CD4-positive, alpha-beta memory T cell (primary cell): Measurements from ENCODE around the gene PDE8A. TPM values are rescaled to one million over a fixed set of nuclear protein-coding genes. Genes with fewer than 3 reads are reported as not detected.

Source experiments
- CTCF ChIA-PET: fragments of 350-600 bp; sonication (Branson Sonifier 250); formaldehyde crosslinking; loops from one replicate; lab custom pipeline; 2021; ENCODE audit warnings: inconsistent platforms; ENCODE audit not compliant: partially characterized antibody; lab: Charles Lee
- POLR2A ChIA-PET: fragments of 350-600 bp; sonication (Branson Sonifier 250); formaldehyde crosslinking; loops from one replicate; lab custom pipeline; 2021; ENCODE audit not compliant: partially characterized antibody; lab: Charles Lee
- DNase-seq, 5 donors: peaks; one replicate each; pipeline versions ENCODE4 v3.0.0 to v3.0.0-alpha.2; 2020 to 2022; ENCODE audit warnings: mixed read lengths in 1 of 5
- H3K27ac ChIP-seq: one replicate; pipeline ENCODE4 v1.7.0; 2013; ENCODE audit warnings: low read depth, low read length
- H3K27me3 ChIP-seq: 2 replicates; pipeline ENCODE4 v1.7.0; 2013; ENCODE audit warnings: mild to moderate bottlenecking, low read length, moderate library complexity; ENCODE audit not compliant: insufficient read depth
- H3K36me3 ChIP-seq: 2 replicates; pipeline ENCODE4 v1.7.0; 2013; ENCODE audit warnings: mild to moderate bottlenecking, low read length, moderate library complexity; ENCODE audit not compliant: insufficient read depth
- H3K4me1 ChIP-seq: 2 replicates; pipeline ENCODE4 v1.7.0; 2013; ENCODE audit warnings: mild to moderate bottlenecking, low read length, moderate library complexity; ENCODE audit not compliant: insufficient read depth
- H3K4me3 ChIP-seq, 2 donors: one replicate each; pipeline ENCODE4 v1.7.0; 2013; ENCODE audit warnings: low read length in 2 of 2, mild to moderate bottlenecking in 1 of 2
- H3K9me3 ChIP-seq, 2 donors: one replicate each; pipeline ENCODE4 v1.7.0; 2013; ENCODE audit warnings: low read length in 2 of 2, control low read depth in 1 of 2; ENCODE audit not compliant: control insufficient read depth in 1 of 2
- H3K27ac Mint-ChIP-seq, 7 donors: one replicate each; pipeline ENCODE4 v1.8.0; 2020 to 2021; ENCODE audit warnings: mixed read lengths in 7 of 7, mild to moderate bottlenecking in 6 of 7, inconsistent platforms in 3 of 7, moderate library complexity in 3 of 7
- H3K27me3 Mint-ChIP-seq, 2 donors: one replicate each; pipeline ENCODE4 v1.8.0; 2020 to 2021; ENCODE audit warnings: mixed read lengths in 2 of 2
- H3K36me3 Mint-ChIP-seq, 2 donors: one replicate each; pipeline ENCODE4 v1.8.0; 2020 to 2021; ENCODE audit warnings: mixed read lengths in 2 of 2, inconsistent platforms in 1 of 2, mild to moderate bottlenecking in 1 of 2
- H3K4me1 Mint-ChIP-seq, 4 donors: one replicate each; pipeline ENCODE4 v1.8.0; 2020 to 2021; ENCODE audit warnings: mixed read lengths in 4 of 4, mild to moderate bottlenecking in 1 of 4
- H3K4me3 Mint-ChIP-seq, 8 donors: one replicate each; pipeline ENCODE4 v1.8.0; 2020 to 2021; ENCODE audit warnings: mixed read lengths in 8 of 8, mild to moderate bottlenecking in 7 of 8, moderate library complexity in 6 of 8, inconsistent platforms in 3 of 8
- H3K9me3 Mint-ChIP-seq, 8 donors: one replicate each; pipeline ENCODE4 v1.8.0; 2020 to 2021; ENCODE audit warnings: mixed read lengths in 8 of 8, mild to moderate bottlenecking in 5 of 8, inconsistent platforms in 3 of 8, moderate library complexity in 1 of 8
- intact Hi-C: fragments of 100-400 bp; cut with micrococcal nuclease; formaldehyde crosslinking; loops from one replicate; pipeline ENCODE4 v1.15.1; 2023
- polyA plus RNA-seq, 2 donors: library from polyadenylated mRNA; unstranded; fragments of 300-500 nt; fragmentation: Illumina TruSeq; gene quantifications; one replicate each; pipeline ENCODE4 v1.2.3, GENCODE V29; 2021
- total RNA-seq, 2 experiments: library from RNA; stranded (reverse); gene quantifications; one replicate each; pipeline ENCODE4 v1.2.3, GENCODE V29; 2021

PDE8A gene
- total and polyA plus RNA-seq, 4 experiments from 2014 or later: 1.9 to 41.3 (median 22.4) TPM

DNA sequence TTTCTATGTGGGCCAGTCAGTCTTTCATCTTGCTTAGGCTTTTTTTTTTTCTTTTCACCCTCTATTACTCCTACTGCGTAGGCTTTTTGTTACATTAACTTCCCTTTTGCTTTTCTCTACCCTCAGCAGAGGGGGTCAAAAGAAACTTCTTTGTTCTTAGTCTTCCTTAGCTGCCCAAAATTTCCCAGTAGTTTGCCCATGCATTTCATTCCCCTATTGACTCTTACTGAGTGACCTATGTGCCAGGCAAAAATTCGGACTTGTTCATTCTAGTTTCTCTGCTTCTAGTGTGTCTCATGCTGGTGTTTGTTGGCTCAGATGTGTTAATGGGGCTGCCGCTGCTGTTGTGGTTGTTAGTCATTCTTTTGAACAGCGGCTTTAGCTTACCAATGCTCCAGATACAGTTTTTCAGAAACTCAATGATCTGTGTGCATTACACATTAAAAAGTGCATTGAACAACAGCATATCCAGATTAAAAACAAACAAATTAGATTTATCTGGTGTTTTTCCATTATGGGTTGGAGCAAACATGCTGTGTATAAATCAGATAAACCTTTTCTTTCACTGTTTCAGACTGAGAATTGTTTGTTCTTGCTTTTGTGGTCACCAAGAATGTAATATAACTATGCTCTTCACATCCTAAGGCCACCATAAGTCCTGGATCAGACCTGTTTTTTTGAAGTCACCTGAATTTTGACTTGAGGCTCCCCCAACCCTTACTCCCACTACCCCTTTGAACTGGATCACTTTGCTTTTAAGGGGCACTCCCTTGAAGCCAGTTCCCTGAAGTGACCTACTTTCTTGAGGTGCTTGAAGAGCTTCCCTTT lies 43.1 kb downstream of the PDE8A start:
- peaks cover 45% of the 10 kb centered on the region for H3K4me1 ChIP-seq
- no peak overlapping the region for H3K27ac ChIP-seq
- Mint-ChIP-seq H3K36me3 (peaks cover 0 to 1% of the 10 kb centered on the region in 2 donors), H3K27ac (peak overlapping the region in 4 of 7 donors; percentile 5 to 83 (median 54)), H3K4me3 (peak overlapping the region in 5 of 8 donors; percentile 4 to 57 (median 37)), H3K27me3 (no peaks in the 10 kb centered on the region), H3K4me1 (peaks cover 46 to 80% (median 56%) of the 10 kb centered on the region in 4 donors), H3K9me3 (no peaks in the 10 kb centered on the region)
- CTCF ChIA-PET: interaction anchor here (1.1 kb wide), 1 partner anchor 22 kb away, joined by 3 read pairs; no protein-coding TSS in a partner anchor
- H3K9me3 ChIP-seq: no peaks in the 10 kb centered on the region
- POLR2A ChIA-PET: no interaction called here
- no peaks in the 10 kb centered on the region for H3K27me3 ChIP-seq
- no peaks in the 10 kb centered on the region for H3K36me3 ChIP-seq
- H3K4me3 ChIP-seq: no peak overlapping the region
- intact Hi-C loops: no loop called here
- no peak for DNase-seq

DNA sequence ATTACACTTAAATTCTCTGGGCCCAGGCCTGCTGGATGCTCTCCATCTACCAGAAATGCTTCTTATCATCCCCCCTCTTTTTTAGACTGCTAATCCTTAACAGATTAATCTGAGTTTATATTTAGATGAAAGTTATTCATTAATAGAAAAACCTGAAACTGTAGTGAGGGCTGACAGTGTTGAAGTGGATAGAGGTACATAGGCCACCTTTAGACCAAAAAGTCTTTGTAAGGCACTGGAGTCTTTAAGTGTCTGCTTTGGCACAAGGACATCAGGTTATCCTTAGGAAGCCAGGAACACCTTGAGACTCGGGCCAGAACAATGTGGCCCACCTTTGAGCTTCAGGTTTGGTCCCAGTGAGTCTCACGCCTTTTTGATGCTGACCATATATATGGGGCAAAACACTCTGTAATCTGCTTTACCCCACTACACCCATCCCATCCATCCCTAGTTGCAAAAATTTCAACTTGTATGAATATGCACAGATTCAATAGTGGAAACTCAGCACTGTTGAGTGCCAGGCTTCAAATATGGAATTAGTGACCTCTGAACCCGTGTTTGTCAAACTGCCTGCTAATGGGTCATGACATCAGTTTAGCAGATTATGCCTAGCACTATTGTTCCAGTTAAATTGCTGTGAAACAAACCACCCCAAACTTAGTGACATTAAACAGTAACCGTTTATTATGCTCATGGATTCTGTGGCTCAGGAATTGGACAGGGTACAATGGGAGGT lies 44.0 kb downstream of the PDE8A start:
- H3K36me3 Mint-ChIP-seq: peaks cover 0 to 1% of the 10 kb centered on the region in 2 donors
- DNase-seq: no peak
- H3K4me1 ChIP-seq: peaks cover 54% of the 10 kb centered on the region
- H3K4me1 Mint-ChIP-seq: peaks cover 55 to 84% (median 62%) of the 10 kb centered on the region in 4 donors
- POLR2A ChIA-PET: no interaction called here
- H3K27me3 Mint-ChIP-seq: no peaks in the 10 kb centered on the region
- H3K9me3 ChIP-seq: no peaks in the 10 kb centered on the region
- H3K27ac Mint-ChIP-seq: peak overlapping the region in 1 of 7 donors; percentile 50
- intact Hi-C loops: no loop called here
- CTCF ChIA-PET: no interaction called here
- no peak overlapping the region for H3K4me3 ChIP-seq
- H3K9me3 Mint-ChIP-seq: no peaks in the 10 kb centered on the region
- no peak overlapping the region for H3K27ac ChIP-seq
- H3K4me3 Mint-ChIP-seq: peak overlapping the region in 1 of 8 donors; percentile 55
- H3K36me3 ChIP-seq: no peaks in the 10 kb centered on the region
- H3K27me3 ChIP-seq: no peaks in the 10 kb centered on the region

DNA sequence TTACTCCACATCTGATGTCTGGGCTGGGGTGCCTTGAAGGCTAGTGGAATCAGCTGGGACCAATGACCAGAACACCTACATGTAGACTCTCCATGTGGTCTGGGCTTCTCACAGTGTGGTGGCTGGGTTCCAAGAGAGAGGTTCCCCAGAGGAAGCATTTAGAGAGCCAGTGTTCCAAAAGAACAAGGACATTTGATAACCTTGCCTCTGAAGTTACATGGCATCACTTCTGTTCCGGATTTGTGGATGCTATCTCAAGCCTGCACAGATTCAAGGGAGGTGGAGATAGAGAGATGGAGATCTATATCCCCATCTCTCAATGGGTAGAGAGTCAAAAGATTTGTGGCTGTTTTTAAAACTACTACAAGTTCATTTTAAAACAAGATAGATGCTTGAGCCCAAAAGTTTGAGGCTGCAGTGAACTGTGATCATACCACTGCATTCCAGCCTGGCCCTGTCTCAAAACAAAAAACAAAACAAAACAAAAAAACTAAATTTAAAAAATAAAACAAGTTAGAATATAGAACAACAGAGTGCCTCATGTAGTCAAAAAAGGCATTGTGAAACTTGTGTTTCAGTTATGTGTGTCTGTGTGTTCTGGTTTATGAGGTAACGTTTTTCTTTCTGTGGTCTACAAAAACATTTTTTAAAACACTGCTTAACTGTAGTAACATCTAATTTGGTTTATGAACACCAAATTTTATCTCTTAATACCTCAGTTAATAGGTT lies 44.8 kb downstream of the PDE8A start:
- intact Hi-C loops: no loop called here

GRCh38 chr15:85027033-85027380 lies 45.4 kb downstream of the PDE8A start:
- H3K27me3 ChIP-seq: no peaks in the 10 kb centered on the region
- no peaks in the 10 kb centered on the region for H3K9me3 Mint-ChIP-seq
- intact Hi-C loops: no loop called here
- no peak overlapping the region for H3K4me3 ChIP-seq
- H3K4me1 ChIP-seq: peaks cover 65% of the 10 kb centered on the region
- no peaks in the 10 kb centered on the region for H3K27me3 Mint-ChIP-seq
- no peak for DNase-seq
- peak overlapping the region in 5 of 7 donors; percentile 21 to 63 (median 40) for H3K27ac Mint-ChIP-seq
- H3K36me3 Mint-ChIP-seq: peaks cover 0 to 1% of the 10 kb centered on the region in 2 donors
- no peaks in the 10 kb centered on the region for H3K9me3 ChIP-seq
- no peak overlapping the region for H3K27ac ChIP-seq
- ChIA-PET POLR2A (no interaction called here), CTCF (no interaction called here)
- H3K4me3 Mint-ChIP-seq: peak overlapping the region in 3 of 8 donors; percentile 21 to 45 (median 38)
- H3K4me1 Mint-ChIP-seq: peaks cover 63 to 91% (median 69%) of the 10 kb centered on the region in 4 donors
- H3K36me3 ChIP-seq: no peaks in the 10 kb centered on the region

More for the DNA sequence above, 44.8 kb downstream of the PDE8A start:
- ChIA-PET POLR2A (no interaction called here), CTCF (no interaction called here)
- Histone ChIP-seq H3K9me3 (no peaks in the 10 kb centered on the region), H3K4me1 (peaks cover 60% of the 10 kb centered on the region), H3K4me3 (no peak overlapping the region), H3K36me3 (no peaks in the 10 kb centered on the region), H3K27ac (no peak overlapping the region), H3K27me3 (no peaks in the 10 kb centered on the region)
- Mint-ChIP-seq H3K4me1 (peaks cover 59 to 91% (median 67%) of the 10 kb centered on the region in 4 donors), H3K27ac (peak overlapping the region in 5 of 7 donors; percentile 33 to 63 (median 47)), H3K27me3 (no peaks in the 10 kb centered on the region), H3K9me3 (no peaks in the 10 kb centered on the region), H3K36me3 (peaks cover 0 to 1% of the 10 kb centered on the region in 2 donors), H3K4me3 (peak overlapping the region in 3 of 8 donors; percentile 20 to 55 (median 21))
- DNase-seq: no peak

GRCh38 chr15:85027421-85027820 lies 45.8 kb downstream of the PDE8A start:
- H3K36me3 Mint-ChIP-seq: no peaks in the 10 kb centered on the region
- Histone ChIP-seq H3K4me3 (no peak overlapping the region), H3K9me3 (no peaks in the 10 kb centered on the region), H3K27ac (no peak overlapping the region), H3K4me1 (peaks cover 70% of the 10 kb centered on the region), H3K27me3 (no peaks in the 10 kb centered on the region), H3K36me3 (no peaks in the 10 kb centered on the region)
- H3K9me3 Mint-ChIP-seq: no peaks in the 10 kb centered on the region
- POLR2A ChIA-PET: no interaction called here
- intact Hi-C loops: no loop called here
- no peaks in the 10 kb centered on the region for H3K27me3 Mint-ChIP-seq
- no peak for DNase-seq
- peak overlapping the region in 1 of 7 donors; percentile 63 for H3K27ac Mint-ChIP-seq
- peaks cover 64 to 91% (median 72%) of the 10 kb centered on the region in 4 donors for H3K4me1 Mint-ChIP-seq
- CTCF ChIA-PET: no interaction called here
- no peak overlapping the region for H3K4me3 Mint-ChIP-seq

GRCh38 chr15:85028416-85028815 lies 46.8 kb downstream of the PDE8A start:
- H3K4me3 ChIP-seq: no peak overlapping the region
- ChIA-PET CTCF (no interaction called here), POLR2A (interaction anchor here (2.3 kb wide), 1 partner anchor 47 kb away, joined by 5 read pairs; the partner anchor contains the start of gene PDE8A)
- no peaks in the 10 kb centered on the region for H3K36me3 ChIP-seq
- H3K4me1 Mint-ChIP-seq: peaks cover 61 to 91% (median 70%) of the 10 kb centered on the region in 4 donors
- H3K9me3 Mint-ChIP-seq: no peaks in the 10 kb centered on the region
- no peaks in the 10 kb centered on the region for H3K27me3 Mint-ChIP-seq
- H3K4me3 Mint-ChIP-seq: no peak overlapping the region
- intact Hi-C loops: no loop called here
- no peaks in the 10 kb centered on the region for H3K9me3 ChIP-seq
- no peaks in the 10 kb centered on the region for H3K27me3 ChIP-seq
- H3K27ac ChIP-seq: no peak overlapping the region
- peaks cover 76% of the 10 kb centered on the region for H3K4me1 ChIP-seq
- no peaks in the 10 kb centered on the region for H3K36me3 Mint-ChIP-seq
- H3K27ac Mint-ChIP-seq: peak overlapping the region in 1 of 7 donors; percentile 25
- DNase-seq: no peak
